OCI-LY1 (cell line): ENCODE results near the gene KHDRBS2.

Experiments used
- H2AFZ ChIP-seq: fragments of 200-600 bp; sonication (generic), shearing (Covaris generic); 2 replicates; pipeline ENCODE4 v1.6.0; 2014; ENCODE audit warnings: antibody characterized with exemption, mild to moderate bottlenecking, low read length
- H3F3A ChIP-seq: fragments of 200-600 bp; sonication (generic), shearing (Covaris generic); 2 replicates; pipeline ENCODE4 v1.6.0; 2014; ENCODE audit warnings: mild to moderate bottlenecking, antibody characterized with exemption, low read length, moderate library complexity; ENCODE audit not compliant: insufficient read depth
- H3K27ac ChIP-seq: fragments of 200-600 bp; sonication (generic); 2 replicates; pipeline ENCODE4 v1.5.1; 2014; ENCODE audit warnings: low read length, mixed run types, mild to moderate bottlenecking, low read depth; ENCODE audit not compliant: poor library complexity, severe bottlenecking
- H3K27me3 ChIP-seq: fragments of 200-600 bp; sonication (generic); 2 replicates; pipeline ENCODE4 v1.6.0; 2014; ENCODE audit warnings: antibody characterized with exemption, mild to moderate bottlenecking, low read length, moderate library complexity; ENCODE audit not compliant: insufficient read depth
- H3K36me3 ChIP-seq: fragments of 200-600 bp; sonication (generic); 2 replicates; pipeline ENCODE4 v1.6.1; 2014; ENCODE audit warnings: mild to moderate bottlenecking, antibody characterized with exemption, low read length, moderate library complexity, mixed read lengths; ENCODE audit not compliant: insufficient read depth
- H3K4me1 ChIP-seq: fragments of 200-600 bp; sonication (generic); 2 replicates; pipeline ENCODE4 v1.5.1; 2014; ENCODE audit warnings: mild to moderate bottlenecking, low read length, moderate library complexity; ENCODE audit not compliant: insufficient read depth, severe bottlenecking
- H3K4me2 ChIP-seq: fragments of 200-600 bp; sonication (generic), shearing (Covaris generic); 2 replicates; pipeline ENCODE4 v1.6.1; 2014; ENCODE audit warnings: low read length
- H3K4me3 ChIP-seq: fragments of 200-600 bp; sonication (generic); 2 replicates; pipeline ENCODE4 v1.5.1; 2014; ENCODE audit warnings: low read length, low read depth, mild to moderate bottlenecking, mixed read lengths; ENCODE audit not compliant: poor library complexity, severe bottlenecking
- H3K79me2 ChIP-seq: fragments of 200-600 bp; shearing (Covaris generic); 2 replicates; pipeline ENCODE4 v1.6.1; 2016; ENCODE audit warnings: mixed run types, low read length, mixed read lengths; ENCODE audit not compliant: insufficient read depth
- H3K9ac ChIP-seq: fragments of 200-600 bp; sonication (generic), shearing (Covaris generic); 2 replicates; pipeline ENCODE4 v1.6.1; 2014; ENCODE audit warnings: mild to moderate bottlenecking, low read length, mixed read lengths
- H3K9me2 ChIP-seq: fragments of 200-600 bp; sonication (generic), shearing (Covaris generic); 2 replicates; pipeline ENCODE4 v1.6.1; 2014; ENCODE audit warnings: low read depth, mild to moderate bottlenecking, low read length, mixed read lengths
- H3K9me3 ChIP-seq: fragments of 200-600 bp; shearing (Covaris generic); 2 replicates; pipeline ENCODE4 v1.6.1; 2014; ENCODE audit warnings: low read length, mixed read lengths
- H4K20me1 ChIP-seq: fragments of 200-600 bp; sonication (generic), shearing (Covaris generic); 2 replicates; pipeline ENCODE4 v1.6.0; 2016; ENCODE audit warnings: mild to moderate bottlenecking, low read length; ENCODE audit not compliant: insufficient read depth
- EZH2 ChIP-seq: fragments of 200-600 bp; sonication (generic), shearing (Covaris generic); IDR thresholded peaks from 2 replicates; pipeline ENCODE4 v1.8.0; 2017; ENCODE audit warnings: borderline replicate concordance, mixed run types, mild to moderate bottlenecking, antibody characterized with exemption, low read length, moderate library complexity, mixed read lengths
- TF ChIP-seq, protein P1 (sequence below): fragments of 200-600 bp; sonication (generic), shearing (Covaris generic); IDR thresholded peaks from 2 replicates; pipeline ENCODE4 v1.5.1; 2017; ENCODE audit warnings: mild to moderate bottlenecking, antibody characterized with exemption, low read length, moderate library complexity, mixed read lengths

KHDRBS2 gene

DNA sequence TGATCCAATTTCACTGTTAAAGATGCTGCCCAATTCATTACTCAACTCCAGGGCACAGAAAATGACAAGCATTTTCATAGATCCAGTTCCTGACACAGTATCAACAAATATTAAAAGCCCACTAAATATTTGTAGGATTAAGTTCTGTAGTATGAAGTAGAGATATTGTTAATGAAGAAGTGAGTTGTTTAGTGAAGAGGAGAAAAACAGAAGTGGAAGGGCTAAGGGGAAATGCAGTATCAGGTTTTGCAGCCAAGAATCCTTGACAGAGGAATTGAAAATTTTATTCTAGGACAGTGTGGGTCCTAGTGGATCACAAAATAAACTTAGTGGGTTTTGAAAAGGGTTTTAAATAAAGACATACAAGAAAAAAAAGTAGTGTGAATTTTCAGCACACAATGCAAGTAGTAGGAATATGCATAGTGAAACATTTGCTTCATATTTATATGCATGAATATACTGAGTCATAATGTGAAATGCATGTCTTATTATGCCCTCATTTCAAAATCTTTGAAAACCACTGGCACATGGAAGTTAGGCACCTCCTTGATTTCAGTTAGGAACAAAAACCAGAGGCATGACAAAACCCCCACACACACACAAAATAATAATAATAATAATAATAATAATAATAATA lies 338.6 kb downstream of the KHDRBS2 start:
- H3K9me3 ChIP-seq = no peaks in the 10 kb centered on the region
- H3K27me3 ChIP-seq = no peaks in the 10 kb centered on the region
- H3K4me1 ChIP-seq = no peaks in the 10 kb centered on the region
- no peaks in the 10 kb centered on the region for H4K20me1 ChIP-seq
- no peaks in the 10 kb centered on the region for H3K79me2 ChIP-seq
- no peaks in the 10 kb centered on the region for H3K9me2 ChIP-seq
- no peak overlapping the region for H3K4me3 ChIP-seq
- no peaks in the 10 kb centered on the region for H3K36me3 ChIP-seq
- no peak overlapping the region for H2AFZ ChIP-seq
- H3K27ac ChIP-seq = no peak overlapping the region
- no peak overlapping the region for H3K9ac ChIP-seq
- TF ChIP-seq, protein P1, sequence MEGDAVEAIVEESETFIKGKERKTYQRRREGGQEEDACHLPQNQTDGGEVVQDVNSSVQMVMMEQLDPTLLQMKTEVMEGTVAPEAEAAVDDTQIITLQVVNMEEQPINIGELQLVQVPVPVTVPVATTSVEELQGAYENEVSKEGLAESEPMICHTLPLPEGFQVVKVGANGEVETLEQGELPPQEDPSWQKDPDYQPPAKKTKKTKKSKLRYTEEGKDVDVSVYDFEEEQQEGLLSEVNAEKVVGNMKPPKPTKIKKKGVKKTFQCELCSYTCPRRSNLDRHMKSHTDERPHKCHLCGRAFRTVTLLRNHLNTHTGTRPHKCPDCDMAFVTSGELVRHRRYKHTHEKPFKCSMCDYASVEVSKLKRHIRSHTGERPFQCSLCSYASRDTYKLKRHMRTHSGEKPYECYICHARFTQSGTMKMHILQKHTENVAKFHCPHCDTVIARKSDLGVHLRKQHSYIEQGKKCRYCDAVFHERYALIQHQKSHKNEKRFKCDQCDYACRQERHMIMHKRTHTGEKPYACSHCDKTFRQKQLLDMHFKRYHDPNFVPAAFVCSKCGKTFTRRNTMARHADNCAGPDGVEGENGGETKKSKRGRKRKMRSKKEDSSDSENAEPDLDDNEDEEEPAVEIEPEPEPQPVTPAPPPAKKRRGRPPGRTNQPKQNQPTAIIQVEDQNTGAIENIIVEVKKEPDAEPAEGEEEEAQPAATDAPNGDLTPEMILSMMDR = no peak
- no peak for TF ChIP-seq EZH2
- H3K4me2 ChIP-seq = no peak overlapping the region
- no peaks in the 10 kb centered on the region for H3F3A ChIP-seq

DNA sequence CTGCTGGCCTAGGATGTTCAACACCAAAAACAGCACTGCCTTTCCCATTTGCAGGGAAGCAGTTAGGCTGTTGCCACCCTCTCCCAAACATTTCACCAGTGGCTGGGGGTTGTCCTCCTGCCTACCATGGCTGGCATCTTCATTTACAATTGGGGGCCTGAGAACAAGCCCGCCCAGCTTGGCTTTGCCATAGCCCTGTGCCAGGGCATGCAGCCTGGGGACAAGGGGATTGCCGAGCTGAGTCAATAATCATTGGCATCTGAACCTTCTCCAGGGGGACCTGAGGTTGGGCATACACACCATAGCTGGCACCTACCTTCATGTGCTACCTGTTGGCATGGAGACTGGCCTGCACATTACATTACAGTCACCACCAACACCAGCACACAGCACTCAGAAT lies 345.1 kb downstream of the KHDRBS2 start:
- Histone ChIP-seq H4K20me1 (no peaks in the 10 kb centered on the region), H3K27ac (no peak overlapping the region), H3K27me3 (no peaks in the 10 kb centered on the region), H2AFZ (no peak overlapping the region), H3K4me1 (no peaks in the 10 kb centered on the region), H3K9me2 (no peaks in the 10 kb centered on the region), H3K4me2 (no peak overlapping the region), H3K4me3 (no peak overlapping the region), H3K36me3 (no peaks in the 10 kb centered on the region), H3K9ac (no peak overlapping the region), H3K79me2 (no peaks in the 10 kb centered on the region), H3F3A (no peaks in the 10 kb centered on the region), H3K9me3 (no peaks in the 10 kb centered on the region)
- TF ChIP-seq, protein P1 = no peak
- TF ChIP-seq EZH2 = no peak

DNA sequence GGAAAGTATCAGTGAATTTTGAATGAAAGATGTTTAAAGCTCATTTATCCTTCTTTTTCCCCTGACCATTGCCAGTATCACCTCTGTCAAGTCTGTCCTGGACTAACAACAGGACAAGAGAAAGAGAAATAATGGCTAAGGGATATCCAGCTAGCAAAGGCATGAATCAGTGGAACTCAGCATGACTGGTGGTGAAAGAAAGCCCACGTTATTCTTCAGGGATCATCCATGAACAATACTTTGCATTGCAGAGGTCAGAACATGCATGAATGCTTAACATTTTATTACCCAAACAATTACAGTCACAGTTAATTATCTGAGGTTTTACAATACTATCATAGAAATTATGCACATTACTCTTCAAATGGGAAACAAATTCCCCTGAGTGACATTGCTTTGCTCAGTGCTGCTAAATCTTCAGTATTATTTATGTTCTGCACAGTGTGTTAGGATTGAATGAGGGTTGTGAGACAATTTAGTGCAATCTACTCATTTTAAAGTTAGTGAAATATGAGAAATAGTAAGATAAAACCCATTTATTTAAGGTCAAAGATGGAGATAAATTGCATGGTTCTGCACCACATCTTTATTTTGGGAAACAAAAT lies 350.7 kb downstream of the KHDRBS2 start:
- H4K20me1 ChIP-seq = no peaks in the 10 kb centered on the region
- H3K9me3 ChIP-seq = no peaks in the 10 kb centered on the region
- H3K27me3 ChIP-seq = no peaks in the 10 kb centered on the region
- H3K36me3 ChIP-seq = no peaks in the 10 kb centered on the region
- H3K79me2 ChIP-seq = no peaks in the 10 kb centered on the region
- TF ChIP-seq, protein P1 = no peak
- no peak for TF ChIP-seq EZH2
- no peak overlapping the region for H3K4me2 ChIP-seq
- no peak overlapping the region for H3K4me3 ChIP-seq
- no peak overlapping the region for H3K9ac ChIP-seq
- H3K9me2 ChIP-seq = no peaks in the 10 kb centered on the region
- H3F3A ChIP-seq = no peaks in the 10 kb centered on the region
- no peak overlapping the region for H2AFZ ChIP-seq
- no peaks in the 10 kb centered on the region for H3K4me1 ChIP-seq
- no peak overlapping the region for H3K27ac ChIP-seq
